SK-N-SH (cell line): ENCODE data around the gene GRB10. TPM values are rescaled to one million over a fixed set of nuclear protein-coding genes. Genes with fewer than 3 reads are reported as not detected.

Experiments used
- CTCF ChIA-PET: fragments of 300-600, 350-600 bp; formaldehyde crosslinking; extraction: SDS; loops from one replicate; lab custom pipeline; 2021; lab: Yijun Ruan, JAX
- POLR2A ChIA-PET: fragments of 350-600 bp; sonication (Branson Sonifier 250); formaldehyde crosslinking; extraction: SDS; loops from one replicate; lab custom pipeline; 2020; ENCODE audit warnings: antibody characterized with exemption, inconsistent platforms; lab: Yijun Ruan, JAX
- DNase-seq: peaks from one replicate; pipeline ENCODE4 v3.0.0; 2012
- H2AFZ ChIP-seq: fragments of 200-600 bp; sonication (generic); 2 replicates; pipeline ENCODE4 v1.8.1; 2016; ENCODE audit warnings: antibody characterized with exemption, mild to moderate bottlenecking, low read depth
- H3F3A ChIP-seq: fragments of 200-600 bp; sonication (generic); replicated peaks from 2 replicates; pipeline ENCODE3; 2016; ENCODE audit warnings: antibody characterized with exemption, mild to moderate bottlenecking; ENCODE audit not compliant: insufficient read depth
- H3K27ac ChIP-seq, 2 experiments: fragments of 200-500 bp in 1 of 2; fragments of 200-600 bp in 1 of 2; sonication (Bioruptor generic) in 1 of 2; sonication (generic), shearing (Covaris generic) in 1 of 2; 2 replicates each; pipeline versions ENCODE4 v1.5.1 to v1.6.1; 2014 to 2016; ENCODE audit warnings: low read depth in 2 of 2, inconsistent platforms in 1 of 2, low read length in 1 of 2, mild to moderate bottlenecking in 1 of 2, mixed read lengths in 1 of 2
- H3K27me3 ChIP-seq: fragments of 200-600 bp; sonication (generic), shearing (Covaris generic); 2 replicates; pipeline ENCODE4 v1.6.1; 2016; ENCODE audit warnings: mixed run types; ENCODE audit not compliant: insufficient read depth
- H3K36me3 ChIP-seq, 2 experiments: fragments of 200-500 bp in 1 of 2; fragments of 200-600 bp in 1 of 2; sonication (Bioruptor generic) in 1 of 2; sonication (generic) in 1 of 2; replicated peaks in 1 of 2; 2 replicates each; pipeline versions ENCODE3 to v1.5.1; 2014 to 2016; ENCODE audit warnings: low read length in 1 of 2, mild to moderate bottlenecking in 1 of 2; ENCODE audit not compliant: insufficient read depth in 2 of 2, control insufficient read depth in 1 of 2
- H3K4me1 ChIP-seq, 2 experiments: fragments of 200-500 bp in 1 of 2; fragments of 200-600 bp in 1 of 2; sonication (Bioruptor generic) in 1 of 2; sonication (generic), shearing (Covaris generic) in 1 of 2; 2 replicates each; pipeline versions ENCODE4 v1.5.1 to v1.6.1; 2014 to 2016; ENCODE audit warnings: low read depth in 1 of 2, low read length in 1 of 2, mixed run types in 1 of 2; ENCODE audit not compliant: insufficient read depth in 2 of 2, control insufficient read depth in 1 of 2
- H3K4me2 ChIP-seq: fragments of 200-600 bp; sonication (generic), shearing (Covaris generic); 2 replicates; pipeline ENCODE4 v1.6.1; 2017; ENCODE audit warnings: mixed run types
- H3K4me3 ChIP-seq, 2 experiments: fragments of 200-500 bp in 1 of 2; fragments of 200-600 bp in 1 of 2; sonication (Bioruptor generic) in 1 of 2; sonication (generic), shearing (Covaris generic) in 1 of 2; 2 replicates each; pipeline versions ENCODE4 v1.5.1 to v1.8.1; 2014 to 2016; ENCODE audit warnings: low read depth in 2 of 2, inconsistent platforms in 1 of 2, low read length in 1 of 2, mild to moderate bottlenecking in 1 of 2, mixed read lengths in 1 of 2, moderate library complexity in 1 of 2
- H3K79me2 ChIP-seq: fragments of 200-600 bp; sonication (generic); 2 replicates; pipeline ENCODE4 v1.8.1; 2017; ENCODE audit warnings: mild to moderate bottlenecking; ENCODE audit not compliant: insufficient read depth
- H3K9ac ChIP-seq: fragments of 200-600 bp; sonication (generic); 2 replicates; pipeline ENCODE4 v1.6.1; 2017; ENCODE audit warnings: mixed run types
- H3K9me2 ChIP-seq: fragments of 200-600 bp; sonication (generic); 2 replicates; pipeline ENCODE4 v1.6.1; 2017; ENCODE audit warnings: mixed run types
- H3K9me3 ChIP-seq: fragments of 200-600 bp; sonication (generic); 2 replicates; pipeline ENCODE4 v1.6.1; 2017; ENCODE audit warnings: mixed run types, mild to moderate bottlenecking, moderate library complexity
- H4K20me1 ChIP-seq: fragments of 200-600 bp; sonication (generic); 2 replicates; pipeline ENCODE4 v1.6.1; 2017; ENCODE audit warnings: mild to moderate bottlenecking, mixed run types; ENCODE audit not compliant: insufficient read depth
- ELF1 ChIP-seq: IDR thresholded peaks from 2 replicates; pipeline ENCODE4 v1.4.0; 2012
- EZH2phosphoT487 ChIP-seq: fragments of 200-600 bp; sonication (generic); IDR thresholded peaks from 2 replicates; pipeline ENCODE4 v1.6.1; 2017; ENCODE audit warnings: low read depth, mixed run types, mild to moderate bottlenecking, antibody characterized with exemption, moderate library complexity, borderline replicate concordance
- FOSL2 ChIP-seq: IDR thresholded peaks from 2 replicates; pipeline ENCODE4 v1.4.0; 2012; ENCODE audit warnings: low read depth, mild to moderate bottlenecking, moderate library complexity, borderline replicate concordance
- FOXJ3 ChIP-seq: sonication (generic); formaldehyde crosslinking; IDR thresholded peaks from 2 replicates; pipeline ENCODE4 v1.5.1; 2020; ENCODE audit warnings: mild to moderate bottlenecking, missing genetic modification reagents
- FOXM1 ChIP-seq: IDR thresholded peaks from 2 replicates; pipeline ENCODE4 v1.4.0; 2012; ENCODE audit warnings: low read depth, mild to moderate bottlenecking
- GABPA ChIP-seq: IDR thresholded peaks from 2 replicates; pipeline ENCODE4 v1.4.0; 2012; ENCODE audit warnings: low read depth, mild to moderate bottlenecking
- GATA2 ChIP-seq: sonication (generic); formaldehyde crosslinking; IDR thresholded peaks from 2 replicates; pipeline ENCODE4 v1.5.0; 2020; ENCODE audit warnings: mild to moderate bottlenecking, missing genetic modification reagents
- MEF2A ChIP-seq: IDR thresholded peaks from 2 replicates; pipeline ENCODE4 v1.4.0; 2012; ENCODE audit warnings: low read depth, borderline replicate concordance
- MXI1 ChIP-seq: IDR thresholded peaks from 2 replicates; pipeline ENCODE4 v1.6.1; 2012; ENCODE audit warnings: mild to moderate bottlenecking, low read depth, low read length, improper control_type of control experiment
- POLR2AphosphoS5 ChIP-seq: IDR thresholded peaks from 2 replicates; pipeline ENCODE4 v1.6.1; 2012; ENCODE audit warnings: low read depth, low read length
- RAD21 ChIP-seq: IDR thresholded peaks from 2 replicates; pipeline ENCODE4 v1.6.1; 2012; ENCODE audit warnings: mild to moderate bottlenecking, low read length
- RFX5 ChIP-seq: IDR thresholded peaks from 2 replicates; pipeline ENCODE4 v1.6.1; 2012; ENCODE audit warnings: mild to moderate bottlenecking, improper control_type of control experiment, low read length
- SIN3A ChIP-seq: IDR thresholded peaks from 2 replicates; pipeline ENCODE4 v1.6.1; 2012; ENCODE audit warnings: low read depth, mild to moderate bottlenecking, low read length, moderate library complexity, borderline replicate concordance
- SMC3 ChIP-seq: IDR thresholded peaks from 2 replicates; pipeline ENCODE4 v1.6.1; 2012; ENCODE audit warnings: low read depth, low read length, improper control_type of control experiment
- YY1 ChIP-seq: IDR thresholded peaks from 2 replicates; pipeline ENCODE4 v1.4.0; 2012; ENCODE audit warnings: low read depth, mild to moderate bottlenecking
- WGBS: methylation state at CpG from one replicate; pipeline ENCODE4 v1.1.6; 2017; ENCODE audit warnings: low lambda C conversion rate; 5-methylcytosine and 5-hydroxymethylcytosine counted together
- polyA plus RNA-seq, 3 experiments: library from polyadenylated mRNA; depleted of rRNA; stranded (reverse); fragments of >200 nt; gene quantifications; 2 replicates each; pipeline ENCODE4 v1.2.3, GENCODE V29; 2012
- TF ChIP-seq, protein P1 (sequence below): fragments of 150-350 bp; IDR thresholded peaks from 2 replicates; pipeline ENCODE4 v1.6.1; 2016; ENCODE audit warnings: mild to moderate bottlenecking, low read depth, low read length
- TF ChIP-seq, protein P2 (sequence below): IDR thresholded peaks from 2 replicates; pipeline ENCODE4 v1.4.0; 2012; ENCODE audit warnings: low read depth, borderline replicate concordance
- TF ChIP-seq, protein P3 (sequence below): IDR thresholded peaks from 2 replicates; pipeline ENCODE4 v1.6.1; 2012; ENCODE audit warnings: mild to moderate bottlenecking, low read depth, low read length, moderate library complexity

Gene GRB10
- polyA plus RNA-seq, 1 of the 3 experiments (the other 2 are of a cell fraction) = 5.1 TPM

DNA sequence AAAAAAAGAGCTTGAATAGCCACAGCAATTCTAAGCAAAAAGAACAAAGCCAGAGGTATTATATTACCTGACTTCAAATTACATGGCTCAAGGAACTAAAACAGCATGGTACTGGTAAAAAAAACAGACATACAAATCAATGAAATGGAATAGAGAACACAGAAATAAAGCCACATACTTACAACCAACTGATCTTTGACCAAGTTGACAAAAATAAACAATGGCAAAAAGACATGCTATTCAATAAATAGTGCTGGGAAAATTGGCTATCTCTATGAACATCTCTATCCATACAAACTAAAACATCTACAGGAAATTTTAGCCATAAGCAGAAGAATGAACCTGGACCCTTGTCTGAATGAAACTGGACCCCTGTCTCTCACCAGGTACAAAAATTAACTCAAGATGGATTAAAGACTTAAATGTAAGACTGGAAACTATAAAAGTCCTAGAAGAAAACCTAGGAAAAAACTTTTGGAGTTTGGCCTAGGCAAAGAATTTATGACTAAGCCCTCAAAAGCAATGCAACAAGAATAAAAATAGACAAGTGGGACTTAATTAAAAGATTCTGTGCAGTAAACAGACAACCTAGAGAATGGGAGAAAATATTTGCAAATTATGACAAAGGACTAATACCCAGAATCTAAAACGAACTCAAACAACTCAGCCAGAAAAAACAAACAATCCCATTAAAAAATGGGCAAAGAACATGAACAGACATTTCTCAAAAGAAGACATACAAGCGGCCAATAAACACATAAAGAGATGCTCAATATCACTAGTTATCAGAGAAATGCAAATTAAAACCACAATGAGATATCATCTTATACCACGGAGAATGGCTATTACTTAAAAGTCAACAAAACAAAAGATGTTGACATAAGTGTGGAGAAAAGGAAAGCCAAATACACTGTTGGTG is 144.7 kb downstream of the GRB10 start:
- Histone ChIP-seq H3K79me2 (peaks cover 58% of the 10 kb centered on the region), H3K4me3 (no peak overlapping the region), H3K4me2 (no peak overlapping the region), H3K9ac (no peak overlapping the region), H3F3A (peaks cover 12% of the 10 kb centered on the region), H4K20me1 (peaks cover 57% of the 10 kb centered on the region), H3K27me3 (no peaks in the 10 kb centered on the region), H2AFZ (no peak overlapping the region), H3K27ac (peak overlapping the region in 1 of 2 experiments; percentile 47; a peak in 1 of 4 replicates), H3K36me3 (peaks cover 0 to 6% of the 10 kb centered on the region in 2 experiments), H3K9me3 (peaks cover 5% of the 10 kb centered on the region; the same call in 1 of the 2 replicates), H3K9me2 (no peaks in the 10 kb centered on the region), H3K4me1 (peaks cover 0 to 6% of the 10 kb centered on the region in 2 experiments; a peak in 1 of 4 replicates)
- no peak for TF ChIP-seq FOSL2
- TF ChIP-seq EZH2phosphoT487 = no peak
- TF ChIP-seq FOXJ3 (CRISPR knock-in tag) = no peak
- no peak for TF ChIP-seq MEF2A
- TF ChIP-seq SMC3 = no peak
- no peak for TF ChIP-seq SIN3A
- TF ChIP-seq YY1 = no peak
- TF ChIP-seq, protein P1, sequence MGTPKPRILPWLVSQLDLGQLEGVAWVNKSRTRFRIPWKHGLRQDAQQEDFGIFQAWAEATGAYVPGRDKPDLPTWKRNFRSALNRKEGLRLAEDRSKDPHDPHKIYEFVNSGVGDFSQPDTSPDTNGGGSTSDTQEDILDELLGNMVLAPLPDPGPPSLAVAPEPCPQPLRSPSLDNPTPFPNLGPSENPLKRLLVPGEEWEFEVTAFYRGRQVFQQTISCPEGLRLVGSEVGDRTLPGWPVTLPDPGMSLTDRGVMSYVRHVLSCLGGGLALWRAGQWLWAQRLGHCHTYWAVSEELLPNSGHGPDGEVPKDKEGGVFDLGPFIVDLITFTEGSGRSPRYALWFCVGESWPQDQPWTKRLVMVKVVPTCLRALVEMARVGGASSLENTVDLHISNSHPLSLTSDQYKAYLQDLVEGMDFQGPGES = no peak
- TF ChIP-seq, protein P2, sequence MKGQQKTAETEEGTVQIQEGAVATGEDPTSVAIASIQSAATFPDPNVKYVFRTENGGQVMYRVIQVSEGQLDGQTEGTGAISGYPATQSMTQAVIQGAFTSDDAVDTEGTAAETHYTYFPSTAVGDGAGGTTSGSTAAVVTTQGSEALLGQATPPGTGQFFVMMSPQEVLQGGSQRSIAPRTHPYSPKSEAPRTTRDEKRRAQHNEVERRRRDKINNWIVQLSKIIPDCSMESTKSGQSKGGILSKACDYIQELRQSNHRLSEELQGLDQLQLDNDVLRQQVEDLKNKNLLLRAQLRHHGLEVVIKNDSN = no peak
- no peak for TF ChIP-seq RAD21
- no peak for TF ChIP-seq RFX5
- no peak for TF ChIP-seq POLR2AphosphoS5
- no peak for TF ChIP-seq ELF1
- no peak for TF ChIP-seq GATA2
- TF ChIP-seq FOXM1 = no peak
- TF ChIP-seq MXI1 = no peak
- no peak for TF ChIP-seq GABPA
- TF ChIP-seq, protein P3, sequence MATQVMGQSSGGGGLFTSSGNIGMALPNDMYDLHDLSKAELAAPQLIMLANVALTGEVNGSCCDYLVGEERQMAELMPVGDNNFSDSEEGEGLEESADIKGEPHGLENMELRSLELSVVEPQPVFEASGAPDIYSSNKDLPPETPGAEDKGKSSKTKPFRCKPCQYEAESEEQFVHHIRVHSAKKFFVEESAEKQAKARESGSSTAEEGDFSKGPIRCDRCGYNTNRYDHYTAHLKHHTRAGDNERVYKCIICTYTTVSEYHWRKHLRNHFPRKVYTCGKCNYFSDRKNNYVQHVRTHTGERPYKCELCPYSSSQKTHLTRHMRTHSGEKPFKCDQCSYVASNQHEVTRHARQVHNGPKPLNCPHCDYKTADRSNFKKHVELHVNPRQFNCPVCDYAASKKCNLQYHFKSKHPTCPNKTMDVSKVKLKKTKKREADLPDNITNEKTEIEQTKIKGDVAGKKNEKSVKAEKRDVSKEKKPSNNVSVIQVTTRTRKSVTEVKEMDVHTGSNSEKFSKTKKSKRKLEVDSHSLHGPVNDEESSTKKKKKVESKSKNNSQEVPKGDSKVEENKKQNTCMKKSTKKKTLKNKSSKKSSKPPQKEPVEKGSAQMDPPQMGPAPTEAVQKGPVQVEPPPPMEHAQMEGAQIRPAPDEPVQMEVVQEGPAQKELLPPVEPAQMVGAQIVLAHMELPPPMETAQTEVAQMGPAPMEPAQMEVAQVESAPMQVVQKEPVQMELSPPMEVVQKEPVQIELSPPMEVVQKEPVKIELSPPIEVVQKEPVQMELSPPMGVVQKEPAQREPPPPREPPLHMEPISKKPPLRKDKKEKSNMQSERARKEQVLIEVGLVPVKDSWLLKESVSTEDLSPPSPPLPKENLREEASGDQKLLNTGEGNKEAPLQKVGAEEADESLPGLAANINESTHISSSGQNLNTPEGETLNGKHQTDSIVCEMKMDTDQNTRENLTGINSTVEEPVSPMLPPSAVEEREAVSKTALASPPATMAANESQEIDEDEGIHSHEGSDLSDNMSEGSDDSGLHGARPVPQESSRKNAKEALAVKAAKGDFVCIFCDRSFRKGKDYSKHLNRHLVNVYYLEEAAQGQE = no peak
- ChIA-PET CTCF (no interaction called here), POLR2A (no interaction called here)
- WGBS = 32% methylated on average over 3 of the region's 3 CpGs
- no peak for DNase-seq
